ENCODE data around the gene ZNF771.

ZNF771 gene

GRCh38 chr16:30399435-30400186, 7.8 kb upstream of the ZNF771 start:
- DNase-seq = no peak

GRCh38 chr16:30401768-30402425, 5.5 kb upstream of the ZNF771 start:
- DNase-seq = no peak

- no peak for DNase-seq
These were observed 658 bp upstream of the ZNF771 start for GRCh38 chr16:30406795-30407101.

- no peak for DNase-seq
These were observed 563 bp downstream of the ZNF771 start for GRCh38 chr16:30407804-30408534.

- DNase-seq = peak; percentile 95
These were observed 2.0 kb downstream of the ZNF771 start for GRCh38 chr16:30409125-30410060.

- no peak for DNase-seq
These were observed 5.9 kb downstream of the ZNF771 start for GRCh38 chr16:30413112-30413806.

- DNase-seq = no peak
These were observed 6.8 kb downstream of the ZNF771 start for GRCh38 chr16:30414159-30414558.

- no peak for DNase-seq
These were observed 8.7 kb downstream of the ZNF771 start for GRCh38 chr16:30416047-30416603.

- DNase-seq = peak; percentile 41
These were observed 9.5 kb downstream of the ZNF771 start for GRCh38 chr16:30416624-30417528.

- peak; percentile 95 for DNase-seq
These were observed 10.3 kb downstream of the ZNF771 start for GRCh38 chr16:30417529-30418349.

GRCh38 chr16:30418350-30419181, 11.2 kb downstream of the ZNF771 start:
- DNase-seq = peak; percentile 34

GRCh38 chr16:30421010-30421409, 13.6 kb downstream of the ZNF771 start:
- no peak for DNase-seq

- no peak for DNase-seq
These were observed 20.6 kb downstream of the ZNF771 start for GRCh38 chr16:30428055-30428454.

GRCh38 chr16:30429418-30429677, 21.9 kb downstream of the ZNF771 start:
- no peak for DNase-seq

GRCh38 chr16:30429678-30430427, 22.4 kb downstream of the ZNF771 start, which contains the start of gene DCTPP1:
DCTPP1 (minus strand) TSS chr16:30430030; CDS start chr16:30429980, 50 bp downstream.
- DNase-seq = peak; percentile 100

GRCh38 chr16:30430428-30430970, 23.1 kb downstream of the ZNF771 start:
- no peak for DNase-seq

- DNase-seq = no peak
These were observed 27.4 kb downstream of the ZNF771 start for GRCh38 chr16:30434852-30435251.

GRCh38 chr16:30437511-30438046, 30.2 kb downstream of the ZNF771 start:
- DNase-seq = no peak

Data from hematopoietic multipotent progenitor cell treated with erythropoietin and hydrocortisone succinate and interleukin-3 and kit ligand, for 6 days (in vitro differentiated cells).